Mucosa of gallbladder (tissue), 1 donor: ENCODE data around the gene GPR162. TPM values are rescaled to one million over a fixed set of nuclear protein-coding genes. Genes with fewer than 3 reads are reported as not detected.
"Not testable (repeated sequence)": the region's sequence is repeated elsewhere in the genome, so short reads cannot be mapped to it uniquely, and the experiment has no call there.

Experiments
- DNase-seq: peaks from one replicate; pipeline ENCODE4 v3.0.0-alpha.2; 2020; ENCODE audit warnings: low spot score
- total RNA-seq: library from RNA; stranded (reverse); gene quantifications from one replicate; pipeline ENCODE4 v1.2.1, GENCODE V29; 2021
- donor health status: DM: no; HTN: no; CAD: no.

Gene GPR162
- total RNA-seq, 1 donor from 2014 or later: 12.3 TPM

GRCh38 chr12:6854036-6854435, 32.4 kb downstream of the GPR162 start:
- DNase-seq: no peak

DNA sequence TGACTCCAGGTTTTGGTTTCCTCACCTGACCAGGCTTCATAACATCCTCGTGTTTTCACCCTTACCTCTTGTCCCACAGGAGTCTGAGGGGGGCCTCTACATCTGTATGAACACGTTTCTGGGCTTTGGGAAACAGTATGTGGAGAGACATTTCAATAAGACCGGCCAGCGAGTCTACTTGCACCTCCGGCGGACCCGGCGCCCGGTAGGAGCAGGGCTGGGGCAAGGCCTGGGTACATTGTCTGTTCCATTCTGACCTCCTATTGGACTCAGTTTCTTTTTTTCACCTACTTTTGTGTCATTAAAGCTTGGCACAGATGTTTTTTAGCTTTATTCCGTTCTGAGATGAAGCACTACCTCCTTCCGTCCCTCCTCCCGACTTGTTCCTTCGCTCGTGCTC, 33.7 kb downstream of the GPR162 start:
- no peak for DNase-seq

GRCh38 chr12:6858799-6859198, 37.2 kb downstream of the GPR162 start:
- DNase-seq: no peak

GRCh38 chr12:6860116-6860515, 38.5 kb downstream of the GPR162 start:
- DNase-seq: no peak

DNA sequence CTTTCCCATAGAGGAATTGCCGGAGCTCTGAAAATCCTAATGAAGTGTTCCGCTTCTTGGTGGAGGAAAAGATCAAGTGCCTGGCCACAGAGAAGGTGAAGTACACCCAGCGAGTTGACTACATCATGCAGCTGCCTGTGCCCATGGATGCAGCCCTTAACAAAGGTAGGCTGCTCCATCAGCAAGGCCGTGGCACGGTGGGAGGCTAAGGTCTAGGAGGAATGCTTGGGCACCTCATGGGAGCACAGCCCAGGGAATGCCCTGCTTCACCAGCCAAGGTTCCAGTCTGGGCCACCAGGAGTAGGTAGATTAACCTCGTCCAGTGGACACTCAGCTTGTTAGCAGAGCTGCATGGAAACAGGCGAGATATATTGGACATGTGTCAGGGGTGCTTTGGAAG, 39.3 kb downstream of the GPR162 start:
- no peak for DNase-seq

DNA sequence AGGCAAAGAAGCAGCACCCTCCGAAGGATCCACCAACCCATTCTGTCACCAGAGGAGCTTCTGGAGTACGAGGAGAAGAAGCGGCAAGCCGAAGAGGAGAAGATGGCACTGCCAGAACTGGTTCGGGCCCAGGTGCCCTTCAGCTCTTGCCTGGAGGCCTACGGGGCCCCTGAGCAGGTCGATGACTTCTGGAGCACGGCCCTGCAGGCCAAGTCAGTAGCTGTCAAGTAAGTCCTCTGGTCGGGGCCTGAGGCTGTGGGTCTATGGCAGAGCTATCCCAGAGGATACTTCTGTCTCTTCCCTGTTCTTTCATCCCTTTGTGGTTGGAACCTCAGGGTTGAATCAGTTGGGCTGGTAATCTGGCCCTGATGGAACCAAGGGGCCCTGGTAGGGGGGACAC, 39.8 kb downstream of the GPR162 start:
- DNase-seq: no peak

GRCh38 chr12:6863033-6863432, 41.4 kb downstream of the GPR162 start:
- no peak for DNase-seq

DNA sequence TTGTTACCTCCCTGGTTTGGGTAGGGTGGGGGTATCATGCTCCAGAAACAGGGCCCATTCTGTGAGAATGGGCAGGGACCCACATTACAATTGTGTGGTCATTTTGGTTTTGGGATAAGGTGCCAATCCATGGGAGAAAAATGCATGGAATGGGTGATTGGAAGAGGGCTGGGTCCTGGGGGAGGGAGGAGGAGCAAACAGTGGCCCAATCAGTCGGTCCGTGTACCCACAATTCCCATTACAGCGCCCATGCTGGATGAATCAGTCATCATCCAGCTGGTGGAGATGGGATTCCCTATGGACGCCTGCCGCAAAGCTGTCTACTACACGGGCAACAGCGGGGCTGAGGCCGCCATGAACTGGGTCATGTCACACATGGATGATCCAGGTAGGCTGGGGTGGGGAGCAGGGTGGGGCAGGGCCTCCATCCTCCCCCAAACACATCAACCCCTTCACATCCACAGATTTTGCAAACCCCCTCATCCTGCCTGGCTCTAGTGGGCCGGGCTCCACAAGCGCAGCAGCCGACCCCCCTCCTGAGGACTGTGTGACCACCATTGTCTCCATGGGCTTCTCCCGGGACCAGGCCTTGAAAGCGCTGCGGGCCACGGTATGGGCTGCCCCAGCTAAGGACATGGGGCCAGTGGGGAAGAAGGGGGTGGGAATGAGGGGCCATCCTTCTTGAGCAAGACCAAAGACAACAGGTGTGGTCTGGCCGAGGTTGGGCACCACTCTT, 42.1 kb downstream of the GPR162 start:
- no peak for DNase-seq

DNA sequence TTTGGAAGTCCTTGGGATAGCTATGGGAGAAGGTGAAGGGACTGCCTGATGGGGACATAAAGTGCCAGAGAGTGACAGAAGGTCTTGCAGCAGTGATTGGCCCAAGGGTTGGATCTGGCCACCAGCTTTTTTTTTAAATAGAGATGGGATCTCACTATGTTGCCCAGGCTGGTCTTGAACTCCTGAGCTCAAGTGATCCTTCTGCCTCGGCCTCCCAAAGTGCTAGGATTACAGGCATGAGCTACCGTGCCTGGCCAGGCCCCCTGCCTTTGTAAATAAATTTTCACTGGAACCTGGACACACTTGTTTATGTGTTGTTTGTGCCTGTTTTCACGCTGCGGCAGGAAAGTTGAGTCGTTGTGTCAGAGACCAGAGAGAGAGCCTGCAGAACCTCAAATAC, 43.7 kb downstream of the GPR162 start:
- DNase-seq: not testable (repeated sequence)

- no peak for DNase-seq
These were observed 44.7 kb downstream of the GPR162 start for GRCh38 chr12:6866163-6866919.

- no peak for DNase-seq
These were observed 45.3 kb downstream of the GPR162 start for GRCh38 chr12:6866920-6867412.

GRCh38 chr12:6867413-6868210, 46.0 kb downstream of the GPR162 start, which contains the start of gene TPI1:
Gene TPI1 (plus strand): TSS chr12:6867531. CDS start chr12:6867567, 36 bp downstream.
- DNase-seq: peak; percentile 86

DNA sequence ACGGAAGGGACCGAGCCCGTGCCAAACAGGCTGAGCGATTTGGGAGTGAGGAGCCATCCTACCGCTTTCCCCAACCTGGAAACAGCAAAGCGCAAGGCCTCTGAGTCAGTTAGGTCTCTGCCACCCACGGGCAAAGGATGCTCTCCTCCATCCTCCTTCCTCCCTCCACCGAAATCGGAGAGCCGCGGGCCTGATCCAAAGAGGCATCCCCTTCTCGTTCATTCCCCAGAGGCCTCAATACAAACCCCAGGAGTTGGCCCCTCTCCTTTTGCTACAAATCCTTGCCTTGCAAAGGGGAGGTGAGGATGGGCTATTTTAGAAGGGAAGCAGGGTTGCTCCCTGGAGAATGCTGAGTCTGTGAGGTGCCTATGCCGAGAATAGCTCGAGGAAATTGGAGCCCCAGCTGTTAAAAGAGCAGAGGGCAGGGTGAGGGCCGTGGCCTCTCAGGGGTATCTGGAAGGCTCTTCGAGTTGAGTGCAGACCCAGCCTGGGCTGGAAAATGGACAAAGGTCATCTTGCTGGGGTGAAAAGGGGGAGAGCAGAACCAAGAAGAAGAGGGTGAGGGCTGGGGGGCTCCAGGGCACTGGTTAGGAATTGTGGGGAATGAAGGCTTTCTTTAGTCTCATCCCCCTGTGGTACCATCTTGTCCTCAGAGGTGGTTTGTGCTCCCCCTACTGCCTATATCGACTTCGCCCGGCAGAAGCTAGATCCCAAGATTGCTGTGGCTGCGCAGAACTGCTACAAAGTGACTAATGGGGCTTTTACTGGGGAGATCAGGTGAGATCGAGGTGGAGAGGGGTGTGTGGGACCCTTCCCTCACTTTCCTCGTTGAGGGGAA, 46.8 kb downstream of the GPR162 start:
- no peak for DNase-seq

DNA sequence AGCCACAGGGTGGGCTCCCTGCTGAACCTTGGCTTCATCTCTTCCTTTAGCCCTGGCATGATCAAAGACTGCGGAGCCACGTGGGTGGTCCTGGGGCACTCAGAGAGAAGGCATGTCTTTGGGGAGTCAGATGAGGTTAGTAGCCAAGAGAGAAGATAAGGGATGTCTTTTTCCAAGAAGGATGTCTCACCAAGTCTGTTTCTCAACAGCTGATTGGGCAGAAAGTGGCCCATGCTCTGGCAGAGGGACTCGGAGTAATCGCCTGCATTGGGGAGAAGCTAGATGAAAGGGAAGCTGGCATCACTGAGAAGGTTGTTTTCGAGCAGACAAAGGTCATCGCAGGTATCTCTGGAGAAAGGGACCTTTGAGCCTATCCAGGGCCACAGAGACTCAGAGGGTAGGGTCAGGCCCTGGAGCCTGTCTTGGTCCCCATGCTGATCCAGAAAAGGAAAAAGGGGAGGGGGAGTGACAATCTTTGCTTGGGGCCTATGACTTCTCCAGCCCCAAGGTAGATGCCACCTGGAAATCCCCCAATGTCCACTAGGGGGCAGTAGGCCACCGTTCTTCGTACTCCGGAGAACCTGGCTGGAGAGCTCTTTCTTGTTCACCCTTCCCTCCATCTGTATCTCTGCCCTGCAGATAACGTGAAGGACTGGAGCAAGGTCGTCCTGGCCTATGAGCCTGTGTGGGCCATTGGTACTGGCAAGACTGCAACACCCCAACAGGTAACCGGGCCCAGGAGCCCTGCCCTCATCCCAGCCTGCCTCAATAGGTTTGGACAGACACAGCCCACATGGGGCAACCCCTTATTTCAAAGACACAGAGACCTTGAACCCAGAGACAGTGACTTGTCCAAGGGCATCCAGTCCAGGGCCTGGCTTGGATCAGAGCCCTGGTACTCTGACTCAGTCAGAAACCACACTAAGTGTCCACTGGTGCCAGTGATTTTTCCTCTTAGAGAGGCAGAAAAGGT, 47.7 kb downstream of the GPR162 start:
- DNase-seq: peak; percentile 88

- not testable (repeated sequence) for DNase-seq
These were observed 48.7 kb downstream of the GPR162 start for GRCh38 chr12:6870304-6870703.

- DNase-seq: peak; percentile 67
These were observed 49.7 kb downstream of the GPR162 start for GRCh38 chr12:6871052-6871957.

- peak; percentile 85 for DNase-seq
These were observed 50.7 kb downstream of the GPR162 start for GRCh38 chr12:6872073-6873048.
